DOHH2 (cell line): Measurements from ENCODE around the gene CDKAL1.
"Not testable (repeated sequence)": the region's sequence is repeated elsewhere in the genome, so short reads cannot be mapped to it uniquely, and the experiment has no call there.

Source experiments
- H3F3A ChIP-seq: fragments of 200-600 bp; sonication (generic), shearing (Covaris generic); 2 replicates; pipeline ENCODE4 v1.6.0; 2016; ENCODE audit warnings: antibody characterized with exemption, mild to moderate bottlenecking; ENCODE audit not compliant: control insufficient read depth, insufficient read depth
- H3K27ac ChIP-seq: fragments of 200-600 bp; sonication (generic); 2 replicates; pipeline ENCODE4 v1.5.1; 2014; ENCODE audit warnings: low read depth, mild to moderate bottlenecking, low read length, moderate library complexity
- H3K27me3 ChIP-seq: fragments of 200-600 bp; sonication (generic); 2 replicates; pipeline ENCODE4 v1.6.1; 2014; ENCODE audit warnings: mild to moderate bottlenecking, low read length, mixed read lengths; ENCODE audit not compliant: control insufficient read depth
- H3K36me3 ChIP-seq: fragments of 200-600 bp; sonication (generic); 2 replicates; pipeline ENCODE4 v1.6.1; 2014; ENCODE audit warnings: mild to moderate bottlenecking, low read length, moderate library complexity, mixed read lengths; ENCODE audit not compliant: control insufficient read depth
- H3K4me1 ChIP-seq: fragments of 200-600 bp; sonication (generic); 2 replicates; pipeline ENCODE4 v1.6.1; 2014; ENCODE audit warnings: mild to moderate bottlenecking, low read length, mixed read lengths; ENCODE audit not compliant: control insufficient read depth
- H3K4me2 ChIP-seq: fragments of 200-600 bp; sonication (generic); 2 replicates; pipeline ENCODE4 v1.6.0; 2014; ENCODE audit warnings: mild to moderate bottlenecking, low read length, moderate library complexity
- H3K4me3 ChIP-seq: fragments of 200-600 bp; sonication (generic); 2 replicates; pipeline ENCODE4 v1.5.1; 2014; ENCODE audit warnings: mild to moderate bottlenecking, low read length, mixed read lengths
- H3K79me2 ChIP-seq: fragments of 200-600 bp; sonication (generic); 2 replicates; pipeline ENCODE4 v1.6.1; 2014; ENCODE audit warnings: mild to moderate bottlenecking, low read length, mixed read lengths; ENCODE audit not compliant: control insufficient read depth
- H3K9me2 ChIP-seq: fragments of 200-600 bp; sonication (generic); replicated peaks from 2 replicates; pipeline ENCODE4 v1.6.1; 2014; ENCODE audit warnings: mild to moderate bottlenecking, low read length, mixed read lengths; ENCODE audit not compliant: control insufficient read depth
- H3K9me3 ChIP-seq: fragments of 200-600 bp; sonication (generic); 2 replicates; pipeline ENCODE4 v1.6.1; 2014; ENCODE audit warnings: antibody characterized with exemption, low read length, mixed read lengths; ENCODE audit not compliant: control insufficient read depth, insufficient read depth
- H4K20me1 ChIP-seq: fragments of 200-600 bp; sonication (generic); 2 replicates; pipeline ENCODE4 v1.6.0; 2014; ENCODE audit warnings: low read depth, mild to moderate bottlenecking, antibody characterized with exemption, low read length, moderate library complexity; ENCODE audit not compliant: control insufficient read depth, insufficient read depth
- CTCF ChIP-seq: fragments of 200-600 bp; sonication (generic); IDR thresholded peaks from one replicate; pipeline ENCODE4 v1.5.1; 2014; ENCODE audit warnings: antibody characterized with exemption, mild to moderate bottlenecking, low read depth, low read length; ENCODE audit not compliant: poor library complexity, severe bottlenecking
- EZH2phosphoT487 ChIP-seq: fragments of 200-600 bp; sonication (generic); IDR thresholded peaks from 2 replicates; pipeline ENCODE4 v1.6.1; 2017; ENCODE audit warnings: borderline replicate concordance, mild to moderate bottlenecking, antibody characterized with exemption, low read length, moderate library complexity, mixed read lengths

The CDKAL1 gene

GRCh38 chr6:20827798-20828197 lies 293.5 kb downstream of the CDKAL1 start:
- Histone ChIP-seq H3K4me2 (no peak overlapping the region), H3K4me3 (no peak overlapping the region), H3K9me2 (no peaks in the 10 kb centered on the region), H3K27ac (no peak overlapping the region), H3K4me1 (no peaks in the 10 kb centered on the region), H3K27me3 (no peaks in the 10 kb centered on the region), H3K9me3 (no peaks in the 10 kb centered on the region), H3F3A (no peaks in the 10 kb centered on the region), H3K79me2 (no peaks in the 10 kb centered on the region), H3K36me3 (no peaks in the 10 kb centered on the region), H4K20me1 (no peaks in the 10 kb centered on the region)
- TF ChIP-seq CTCF (no peak), EZH2phosphoT487 (no peak)

- Histone ChIP-seq H3K36me3 (no peaks in the 10 kb centered on the region), H3K4me2 (no peak overlapping the region), H3K9me3 (no peaks in the 10 kb centered on the region), H3K27me3 (no peaks in the 10 kb centered on the region), H3K27ac (no peak overlapping the region), H3K9me2 (no peaks in the 10 kb centered on the region), H3K79me2 (no peaks in the 10 kb centered on the region), H3K4me3 (no peak overlapping the region), H3K4me1 (no peaks in the 10 kb centered on the region), H3F3A (no peaks in the 10 kb centered on the region), H4K20me1 (no peaks in the 10 kb centered on the region)
- TF ChIP-seq CTCF (no peak), EZH2phosphoT487 (no peak)
Observed at GRCh38 chr6:20830576-20830975, 296.3 kb downstream of the CDKAL1 start.

- not testable (repeated sequence) for H3K79me2 ChIP-seq, H3K9me2 ChIP-seq
Observed at GRCh38 chr6:20831251-20831650, 297.0 kb downstream of the CDKAL1 start.

GRCh38 chr6:20833881-20834515 lies 299.7 kb downstream of the CDKAL1 start:
- Histone ChIP-seq H3K4me1 (no peaks in the 10 kb centered on the region), H4K20me1 (no peaks in the 10 kb centered on the region), H3K4me3 (no peak overlapping the region), H3K4me2 (no peak overlapping the region), H3F3A (no peaks in the 10 kb centered on the region), H3K9me3 (no peaks in the 10 kb centered on the region), H3K36me3 (no peaks in the 10 kb centered on the region), H3K27ac (no peak overlapping the region), H3K79me2 (no peaks in the 10 kb centered on the region), H3K9me2 (no peaks in the 10 kb centered on the region), H3K27me3 (no peaks in the 10 kb centered on the region)
- no peak for TF ChIP-seq CTCF
- TF ChIP-seq EZH2phosphoT487 = no peak

More at GRCh38 chr6:20831251-20831650, 297.0 kb downstream of the CDKAL1 start:
- not testable (repeated sequence) for H3K4me3 ChIP-seq, H4K20me1 ChIP-seq, H3K9me3 ChIP-seq, H3F3A ChIP-seq, H3K36me3 ChIP-seq, H3K4me1 ChIP-seq, H3K27me3 ChIP-seq, H3K4me2 ChIP-seq, H3K27ac ChIP-seq
